ENCODE data around the gene ARPC2.
A peak's percentile ranks its signal among the peaks of the same experiment; 100 is the strongest.

Gene ARPC2

GRCh38 chr2:218217360-218218267, 625 bp downstream of the ARPC2 start:
- H3K9me3 ChIP-seq (ENCODE audit: control insufficient read depth in 2 of 2, low read length in 2 of 2), result no peaks in the 10 kb centered on the region
- H3K9ac ChIP-seq (ENCODE audit: low read length in 2 of 2), result peak overlapping the region; percentile 82 to 87
- H3K27ac ChIP-seq (ENCODE audit: low read length), result peak overlapping the region; percentile 83
- peak overlapping the region; percentile 85 to 93 for H3K4me3 ChIP-seq (ENCODE audit: low read length in 2 of 2)
- no peaks in the 10 kb centered on the region for H3K27me3 ChIP-seq (ENCODE audit: control insufficient read depth in 1 of 2, insufficient read depth in 2 of 2, low read length in 2 of 2)
- peaks cover 27% of the 10 kb centered on the region for H3K4me1 ChIP-seq (ENCODE audit: control insufficient read depth, insufficient read depth, low read length)
- H3K36me3 ChIP-seq (ENCODE audit: control insufficient read depth in 2 of 2, insufficient read depth in 2 of 2, low read length in 2 of 2), result no peaks in the 10 kb centered on the region

- no peaks in the 10 kb centered on the region for H3K9me3 ChIP-seq (ENCODE audit: control insufficient read depth in 2 of 2, low read length in 2 of 2)
- H3K27me3 ChIP-seq (ENCODE audit: control insufficient read depth in 1 of 2, insufficient read depth in 2 of 2, low read length in 2 of 2), result no peaks in the 10 kb centered on the region
- H3K4me1 ChIP-seq (ENCODE audit: control insufficient read depth, insufficient read depth, low read length), result peaks cover 27% of the 10 kb centered on the region
- peak overlapping the region; percentile 82 to 87 for H3K9ac ChIP-seq (ENCODE audit: low read length in 2 of 2)
- peak overlapping the region; percentile 85 to 93 for H3K4me3 ChIP-seq (ENCODE audit: low read length in 2 of 2)
- H3K36me3 ChIP-seq (ENCODE audit: control insufficient read depth in 2 of 2, insufficient read depth in 2 of 2, low read length in 2 of 2), result no peaks in the 10 kb centered on the region
- peak overlapping the region; percentile 83 for H3K27ac ChIP-seq (ENCODE audit: low read length)
Measured at GRCh38 chr2:218218268-218219185, 1.5 kb downstream of the ARPC2 start.

- H3K9ac ChIP-seq (ENCODE audit: low read length in 2 of 2), result no peak overlapping the region
Measured at GRCh38 chr2:218219934-218220333, 2.9 kb downstream of the ARPC2 start.

GRCh38 chr2:218221000-218221399, 4.0 kb downstream of the ARPC2 start:
- Histone ChIP-seq H3K4me1 (ENCODE audit: control insufficient read depth, insufficient read depth, low read length) (peaks cover 27% of the 10 kb centered on the region), H3K27me3 (ENCODE audit: control insufficient read depth in 1 of 2, insufficient read depth in 2 of 2, low read length in 2 of 2) (no peaks in the 10 kb centered on the region), H3K4me3 (ENCODE audit: low read length in 2 of 2) (no peak overlapping the region), H3K9me3 (ENCODE audit: control insufficient read depth in 2 of 2, low read length in 2 of 2) (no peaks in the 10 kb centered on the region), H3K27ac (ENCODE audit: low read length) (no peak overlapping the region), H3K9ac (ENCODE audit: low read length in 2 of 2) (no peak overlapping the region), H3K36me3 (ENCODE audit: control insufficient read depth in 2 of 2, insufficient read depth in 2 of 2, low read length in 2 of 2) (peaks cover 0 to 5% of the 10 kb centered on the region in 2 donors)

More at GRCh38 chr2:218219934-218220333, 2.9 kb downstream of the ARPC2 start:
- H3K4me1 ChIP-seq (ENCODE audit: control insufficient read depth, insufficient read depth, low read length), result peaks cover 27% of the 10 kb centered on the region
- H3K9me3 ChIP-seq (ENCODE audit: control insufficient read depth in 2 of 2, low read length in 2 of 2), result no peaks in the 10 kb centered on the region
- peaks cover 0 to 3% of the 10 kb centered on the region in 2 donors for H3K36me3 ChIP-seq (ENCODE audit: control insufficient read depth in 2 of 2, insufficient read depth in 2 of 2, low read length in 2 of 2)
- H3K4me3 ChIP-seq (ENCODE audit: low read length in 2 of 2), result peak overlapping the region in 1 of 2 donors; percentile 29
- no peaks in the 10 kb centered on the region for H3K27me3 ChIP-seq (ENCODE audit: control insufficient read depth in 1 of 2, insufficient read depth in 2 of 2, low read length in 2 of 2)
- no peak overlapping the region for H3K27ac ChIP-seq (ENCODE audit: low read length)

GRCh38 chr2:218223046-218223445, 6.1 kb downstream of the ARPC2 start:
- H3K9me3 ChIP-seq (ENCODE audit: control insufficient read depth in 2 of 2, low read length in 2 of 2), result no peaks in the 10 kb centered on the region
- no peak overlapping the region for H3K9ac ChIP-seq (ENCODE audit: low read length in 2 of 2)
- no peak overlapping the region for H3K4me3 ChIP-seq (ENCODE audit: low read length in 2 of 2)
- peaks cover 16% of the 10 kb centered on the region for H3K4me1 ChIP-seq (ENCODE audit: control insufficient read depth, insufficient read depth, low read length)
- H3K36me3 ChIP-seq (ENCODE audit: control insufficient read depth in 2 of 2, insufficient read depth in 2 of 2, low read length in 2 of 2), result peaks cover 6 to 9% of the 10 kb centered on the region in 2 donors
- H3K27ac ChIP-seq (ENCODE audit: low read length), result no peak overlapping the region
- H3K27me3 ChIP-seq (ENCODE audit: control insufficient read depth in 1 of 2, insufficient read depth in 2 of 2, low read length in 2 of 2), result no peaks in the 10 kb centered on the region

DNA sequence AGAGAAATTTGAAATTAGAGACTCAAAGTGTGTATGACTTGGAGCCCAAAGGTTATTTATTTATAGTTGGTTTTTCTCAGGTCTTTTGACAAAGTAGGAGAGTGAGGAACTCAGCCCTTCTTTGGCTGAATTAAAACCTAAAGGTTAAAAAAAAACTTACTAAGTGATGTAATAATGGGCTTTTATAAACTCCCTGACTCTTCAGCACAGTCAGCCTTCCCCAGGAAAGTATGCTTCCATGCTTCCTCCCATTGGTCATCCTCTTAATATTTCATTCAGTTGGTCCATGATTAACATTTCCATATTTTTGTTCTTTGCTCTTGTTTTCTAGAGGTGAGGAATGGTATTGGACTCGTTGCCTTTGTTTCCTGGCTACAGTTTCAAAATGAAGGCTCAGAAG, 7.2 kb downstream of the ARPC2 start:
- Histone ChIP-seq H3K36me3 (ENCODE audit: control insufficient read depth in 2 of 2, insufficient read depth in 2 of 2, low read length in 2 of 2) (peaks cover 11 to 17% of the 10 kb centered on the region in 2 donors), H3K9ac (ENCODE audit: low read length in 2 of 2) (no peak overlapping the region), H3K9me3 (ENCODE audit: control insufficient read depth in 2 of 2, low read length in 2 of 2) (no peaks in the 10 kb centered on the region), H3K4me3 (ENCODE audit: low read length in 2 of 2) (no peak overlapping the region), H3K27me3 (ENCODE audit: control insufficient read depth in 1 of 2, insufficient read depth in 2 of 2, low read length in 2 of 2) (no peaks in the 10 kb centered on the region), H3K4me1 (ENCODE audit: control insufficient read depth, insufficient read depth, low read length) (peaks cover 16% of the 10 kb centered on the region), H3K27ac (ENCODE audit: low read length) (no peak overlapping the region)

GRCh38 chr2:218226903-218227302, 9.9 kb downstream of the ARPC2 start:
- Histone ChIP-seq H3K27ac (ENCODE audit: low read length) (no peak overlapping the region), H3K4me3 (ENCODE audit: low read length in 2 of 2) (no peak overlapping the region), H3K36me3 (ENCODE audit: control insufficient read depth in 2 of 2, insufficient read depth in 2 of 2, low read length in 2 of 2) (peaks cover 24 to 31% of the 10 kb centered on the region in 2 donors), H3K27me3 (ENCODE audit: control insufficient read depth in 1 of 2, insufficient read depth in 2 of 2, low read length in 2 of 2) (no peaks in the 10 kb centered on the region), H3K9me3 (ENCODE audit: control insufficient read depth in 2 of 2, low read length in 2 of 2) (no peaks in the 10 kb centered on the region), H3K4me1 (ENCODE audit: control insufficient read depth, insufficient read depth, low read length) (peaks cover 5% of the 10 kb centered on the region), H3K9ac (ENCODE audit: low read length in 2 of 2) (no peak overlapping the region)

GRCh38 chr2:218228366-218229090, 11.5 kb downstream of the ARPC2 start:
- Histone ChIP-seq H3K27ac (ENCODE audit: low read length) (peak overlapping the region; percentile 13), H3K9ac (ENCODE audit: low read length in 2 of 2) (no peak overlapping the region), H3K4me1 (ENCODE audit: control insufficient read depth, insufficient read depth, low read length) (peaks cover 5% of the 10 kb centered on the region), H3K27me3 (ENCODE audit: control insufficient read depth in 1 of 2, insufficient read depth in 2 of 2, low read length in 2 of 2) (no peaks in the 10 kb centered on the region), H3K9me3 (ENCODE audit: control insufficient read depth in 2 of 2, low read length in 2 of 2) (no peaks in the 10 kb centered on the region), H3K4me3 (ENCODE audit: low read length in 2 of 2) (no peak overlapping the region), H3K36me3 (ENCODE audit: control insufficient read depth in 2 of 2, insufficient read depth in 2 of 2, low read length in 2 of 2) (peaks cover 28 to 31% of the 10 kb centered on the region in 2 donors)

GRCh38 chr2:218229239-218229638, 12.2 kb downstream of the ARPC2 start:
- peak overlapping the region; percentile 13 for H3K27ac ChIP-seq (ENCODE audit: low read length)
- no peaks in the 10 kb centered on the region for H3K9me3 ChIP-seq (ENCODE audit: control insufficient read depth in 2 of 2, low read length in 2 of 2)
- H3K9ac ChIP-seq (ENCODE audit: low read length in 2 of 2), result no peak overlapping the region
- peaks cover 5% of the 10 kb centered on the region for H3K4me1 ChIP-seq (ENCODE audit: control insufficient read depth, insufficient read depth, low read length)
- no peaks in the 10 kb centered on the region for H3K27me3 ChIP-seq (ENCODE audit: control insufficient read depth in 1 of 2, insufficient read depth in 2 of 2, low read length in 2 of 2)
- no peak overlapping the region for H3K4me3 ChIP-seq (ENCODE audit: low read length in 2 of 2)
- H3K36me3 ChIP-seq (ENCODE audit: control insufficient read depth in 2 of 2, insufficient read depth in 2 of 2, low read length in 2 of 2), result peaks cover 28 to 31% of the 10 kb centered on the region in 2 donors

DNA sequence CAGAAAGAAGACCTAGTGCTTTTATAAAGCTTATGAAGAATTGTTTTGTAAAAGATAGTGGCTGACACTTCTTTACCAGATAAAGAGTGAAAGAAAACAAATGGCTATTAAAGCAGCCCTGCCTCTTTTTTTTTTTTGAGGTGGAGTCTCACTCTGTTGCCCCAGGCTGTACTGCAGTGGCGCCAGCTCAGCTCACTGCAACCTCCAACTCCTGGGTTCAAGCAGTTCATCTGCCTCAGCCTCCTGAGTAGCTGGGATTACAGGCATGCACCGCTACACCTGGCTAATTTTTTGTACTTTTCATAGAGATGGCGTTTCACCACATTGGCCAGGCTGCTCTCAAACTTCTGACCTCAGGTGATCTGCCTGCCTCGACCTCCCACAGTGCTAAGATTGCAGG, 12.9 kb downstream of the ARPC2 start:
- Histone ChIP-seq H3K4me3 (ENCODE audit: low read length in 2 of 2) (no peak overlapping the region), H3K9me3 (ENCODE audit: control insufficient read depth in 2 of 2, low read length in 2 of 2) (no peaks in the 10 kb centered on the region), H3K27me3 (ENCODE audit: control insufficient read depth in 1 of 2, insufficient read depth in 2 of 2, low read length in 2 of 2) (no peaks in the 10 kb centered on the region), H3K36me3 (ENCODE audit: control insufficient read depth in 2 of 2, insufficient read depth in 2 of 2, low read length in 2 of 2) (peaks cover 33 to 35% of the 10 kb centered on the region in 2 donors), H3K4me1 (ENCODE audit: control insufficient read depth, insufficient read depth, low read length) (peaks cover 5% of the 10 kb centered on the region), H3K27ac (ENCODE audit: low read length) (no peak overlapping the region), H3K9ac (ENCODE audit: low read length in 2 of 2) (no peak overlapping the region)
